Islet of Langerhans (tissue), 1 donor: Measurements from ENCODE around the gene OCIAD1.
"Not testable (repeated sequence)": the region's sequence is repeated elsewhere in the genome, so short reads cannot be mapped to it uniquely, and the experiment has no call there.

ENCODE experiments used
- FAIRE-seq: peaks from one replicate; lab custom pipeline; 2011; peaks lifted over from hg19 to GRCh38; lab: Jason Lieb, UNC

Gene OCIAD1, protein sequence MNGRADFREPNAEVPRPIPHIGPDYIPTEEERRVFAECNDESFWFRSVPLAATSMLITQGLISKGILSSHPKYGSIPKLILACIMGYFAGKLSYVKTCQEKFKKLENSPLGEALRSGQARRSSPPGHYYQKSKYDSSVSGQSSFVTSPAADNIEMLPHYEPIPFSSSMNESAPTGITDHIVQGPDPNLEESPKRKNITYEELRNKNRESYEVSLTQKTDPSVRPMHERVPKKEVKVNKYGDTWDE

DNA sequence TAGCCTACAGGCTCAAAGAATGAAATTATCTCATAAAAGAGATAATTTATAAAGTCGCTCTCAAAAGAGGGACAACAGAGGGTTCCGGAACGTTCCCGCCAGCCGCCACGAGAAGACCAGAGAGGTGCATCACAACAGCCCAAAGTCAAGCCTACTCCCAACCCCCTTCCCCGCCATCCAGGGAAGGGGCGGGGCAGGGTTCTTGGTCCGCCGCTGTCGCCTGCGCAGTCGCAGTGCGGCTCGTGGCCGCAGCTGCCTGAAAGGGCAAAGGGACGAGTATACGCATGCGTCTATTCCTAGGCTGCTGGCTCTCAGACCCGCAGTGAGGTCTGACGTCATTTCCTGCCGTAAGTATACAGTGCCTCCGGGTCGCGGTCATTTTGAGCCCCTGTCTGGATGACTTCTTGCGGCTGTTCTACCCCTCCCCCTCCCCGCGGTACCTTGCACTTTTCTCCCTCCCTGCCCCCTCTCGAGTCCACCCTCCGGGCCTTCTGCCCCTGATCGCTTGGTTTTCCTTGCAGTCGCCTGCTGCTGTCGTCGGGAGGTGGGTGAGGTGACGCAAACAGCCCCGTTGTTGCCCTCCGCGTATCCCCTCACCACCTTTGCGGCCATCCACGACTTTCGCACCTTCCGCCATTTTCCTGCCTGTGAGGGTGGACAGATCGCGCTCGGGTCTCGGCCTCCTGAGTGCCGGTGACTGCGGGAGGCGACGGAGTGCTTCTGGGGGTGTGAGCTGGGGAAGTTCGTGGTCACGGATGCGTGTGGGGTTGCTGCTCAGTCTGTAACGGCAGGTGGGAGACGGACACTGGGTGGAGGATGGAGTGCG lies at the start of gene OCIAD1:
Gene OCIAD1, plus strand, starts transcription at position 383 of the 826 bp plus-strand sequence. CDS start 1,537 bp downstream, outside the sequence.
- FAIRE-seq = peak; percentile 94

DNA sequence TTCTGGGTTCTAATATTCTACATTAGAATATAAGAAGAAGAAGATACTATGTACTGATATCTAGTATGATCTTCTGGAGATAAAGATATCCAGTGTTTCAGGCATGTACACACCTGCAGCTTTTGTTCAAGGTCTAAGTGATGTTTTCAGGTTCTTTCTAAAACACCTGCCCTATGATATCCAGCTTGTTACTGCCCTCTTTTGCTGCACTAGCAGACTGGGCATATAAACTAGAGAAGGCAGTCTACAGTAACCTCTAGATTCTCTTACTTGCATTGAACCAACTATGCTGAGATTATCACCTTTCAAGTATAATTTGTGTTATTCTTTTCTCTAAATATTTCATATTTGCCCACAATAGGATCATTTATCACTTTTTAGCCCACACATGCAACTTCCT lies 48.9 kb upstream of the OCIAD1 start:
- FAIRE-seq = no peak

DNA sequence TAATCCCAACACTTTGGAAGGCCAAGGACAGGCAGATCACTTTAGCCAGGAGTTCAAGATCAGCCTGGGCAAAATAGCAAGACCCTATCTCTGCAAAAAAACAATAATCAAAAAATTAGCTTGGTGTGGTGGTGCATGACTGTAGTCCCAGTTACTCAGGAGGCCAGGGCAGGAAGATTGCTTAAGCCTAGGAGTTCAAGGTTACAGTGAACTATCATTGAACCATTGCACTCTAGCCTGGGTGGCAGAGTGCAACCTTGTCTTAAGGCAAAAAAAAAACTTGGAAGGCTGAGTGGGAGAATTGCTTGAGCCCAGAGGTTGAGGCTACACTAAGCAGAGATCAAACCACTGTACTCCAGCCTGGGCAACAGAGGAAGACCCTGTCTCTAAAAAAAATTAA lies 45.6 kb upstream of the OCIAD1 start:
- FAIRE-seq = no peak

DNA sequence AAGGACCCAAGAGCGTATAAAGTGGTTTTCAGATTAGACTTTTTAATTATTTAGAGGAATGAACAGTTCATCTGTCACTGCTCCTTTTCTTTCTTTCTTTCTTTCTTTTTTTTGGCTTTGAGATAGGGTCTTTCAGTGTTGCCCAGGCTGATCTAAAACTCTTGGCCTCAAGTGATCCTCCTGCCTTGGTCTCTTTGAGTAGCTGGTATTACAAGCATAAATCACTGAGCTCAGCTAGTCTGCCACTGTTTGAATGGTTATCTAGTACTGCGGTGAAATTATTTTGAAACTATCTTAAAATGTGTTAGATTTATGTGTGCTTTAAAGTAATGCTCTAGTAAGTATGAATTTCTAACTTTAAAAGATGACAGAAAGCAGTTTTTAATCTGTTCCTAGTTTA lies 44.3 kb upstream of the OCIAD1 start:
- no peak for FAIRE-seq

DNA sequence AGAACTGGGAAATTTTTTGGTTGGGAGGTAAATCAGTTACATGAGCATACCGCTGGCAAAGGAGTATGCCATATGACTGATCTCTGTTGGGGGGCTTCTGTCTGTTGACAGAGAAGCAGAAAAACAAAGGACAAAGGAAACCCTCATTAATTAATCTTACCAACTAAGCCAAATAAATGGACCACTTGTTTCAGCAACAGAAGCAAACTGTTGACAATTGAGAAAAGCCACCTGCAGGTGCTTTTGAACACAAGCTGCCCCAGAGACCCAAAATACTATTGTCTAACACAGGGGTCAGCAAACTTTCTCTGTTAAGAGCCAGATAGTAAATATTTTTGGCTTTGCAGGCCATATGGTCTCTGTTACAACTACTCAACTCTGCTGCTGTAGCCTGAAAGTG lies 43.8 kb upstream of the OCIAD1 start:
- FAIRE-seq = no peak

DNA sequence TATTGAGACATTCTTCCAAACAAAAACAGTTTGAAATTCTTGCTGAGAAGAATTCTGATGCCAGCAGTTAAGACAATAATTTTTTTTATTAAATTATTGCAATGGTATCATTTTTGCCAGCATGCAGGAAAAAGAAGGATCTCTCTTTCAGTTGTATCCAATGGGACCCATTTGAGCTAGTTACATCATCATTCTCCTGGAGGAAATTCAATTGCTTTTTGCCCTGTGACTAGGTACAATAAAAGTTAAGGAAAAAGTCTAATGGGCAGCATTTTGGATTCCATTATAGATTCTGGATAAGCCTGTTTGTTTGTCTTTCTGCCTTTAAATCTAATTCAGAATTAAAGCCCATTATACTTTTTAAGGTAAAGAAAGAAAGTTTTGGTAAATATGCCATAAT lies 40.3 kb upstream of the OCIAD1 start:
- FAIRE-seq = no peak

DNA sequence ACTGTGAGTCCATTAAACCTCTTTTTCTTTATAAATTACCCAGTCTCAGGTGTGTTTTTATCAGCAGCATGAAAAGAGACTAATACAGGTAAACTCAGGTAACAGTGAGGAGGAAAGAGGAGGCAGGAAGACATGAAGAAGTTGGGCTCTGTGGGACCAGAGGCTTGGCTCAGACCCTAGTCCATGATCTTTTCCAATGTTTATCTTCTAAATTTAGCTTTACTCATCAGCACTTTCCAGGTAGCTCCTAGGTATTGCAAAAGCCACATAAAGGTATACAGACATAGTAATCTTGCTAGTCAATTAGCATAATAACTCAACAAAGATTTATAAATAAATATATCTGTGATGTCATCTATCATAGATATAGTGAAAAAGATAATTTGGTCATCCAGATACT lies 39.6 kb upstream of the OCIAD1 start:
- FAIRE-seq = peak; percentile 64

DNA sequence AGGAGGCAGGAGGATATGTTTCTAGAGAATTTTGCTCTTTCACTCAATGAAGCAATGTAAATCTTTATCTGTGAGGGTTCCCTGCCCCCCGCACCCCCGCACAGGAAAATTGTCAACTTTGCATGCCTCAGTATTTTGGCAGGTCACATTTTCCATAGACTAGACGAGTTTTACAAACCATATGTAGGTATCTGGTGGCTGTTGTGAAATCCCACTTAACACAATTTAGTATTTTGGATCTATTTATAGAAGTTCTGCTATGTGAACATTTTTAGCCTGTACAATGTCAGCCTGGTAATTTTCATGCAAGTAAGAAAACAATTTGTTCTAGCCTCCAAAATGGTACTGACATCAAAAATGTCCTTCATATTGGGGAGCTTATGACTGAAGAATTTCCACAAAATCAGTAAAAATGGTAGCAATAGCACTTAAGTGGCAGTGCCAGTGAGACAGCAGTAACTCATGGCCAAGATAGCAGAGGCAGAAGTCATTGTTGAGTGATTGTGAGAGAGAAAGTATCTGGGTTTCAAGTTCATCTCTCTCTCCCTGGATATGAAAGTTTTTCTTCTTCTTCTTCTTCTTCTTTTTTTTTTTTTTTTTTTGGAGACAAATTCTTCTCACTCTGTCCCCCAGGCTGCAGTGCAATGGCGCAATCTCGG lies 38.4 kb upstream of the OCIAD1 start:
- no peak for FAIRE-seq

DNA sequence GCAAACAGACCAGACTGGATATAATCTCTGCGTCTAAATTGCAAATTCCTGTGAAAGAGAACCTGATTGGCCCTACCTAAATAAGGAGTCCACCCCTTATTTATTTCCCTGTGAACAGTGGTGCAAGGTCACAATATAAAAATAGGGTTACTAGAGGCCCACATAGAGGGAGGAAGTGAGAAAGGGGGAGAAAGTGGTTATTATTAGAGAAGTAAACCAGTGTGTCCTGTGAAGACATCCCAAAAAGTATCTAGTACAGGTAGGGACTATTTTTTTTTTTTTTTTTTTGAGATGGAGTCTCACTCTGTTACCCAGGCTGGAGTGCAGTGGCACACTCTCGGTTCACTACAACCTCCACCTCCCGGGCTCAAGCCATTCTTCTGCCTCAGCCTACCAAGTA lies 35.8 kb upstream of the OCIAD1 start:
- no peak for FAIRE-seq

DNA sequence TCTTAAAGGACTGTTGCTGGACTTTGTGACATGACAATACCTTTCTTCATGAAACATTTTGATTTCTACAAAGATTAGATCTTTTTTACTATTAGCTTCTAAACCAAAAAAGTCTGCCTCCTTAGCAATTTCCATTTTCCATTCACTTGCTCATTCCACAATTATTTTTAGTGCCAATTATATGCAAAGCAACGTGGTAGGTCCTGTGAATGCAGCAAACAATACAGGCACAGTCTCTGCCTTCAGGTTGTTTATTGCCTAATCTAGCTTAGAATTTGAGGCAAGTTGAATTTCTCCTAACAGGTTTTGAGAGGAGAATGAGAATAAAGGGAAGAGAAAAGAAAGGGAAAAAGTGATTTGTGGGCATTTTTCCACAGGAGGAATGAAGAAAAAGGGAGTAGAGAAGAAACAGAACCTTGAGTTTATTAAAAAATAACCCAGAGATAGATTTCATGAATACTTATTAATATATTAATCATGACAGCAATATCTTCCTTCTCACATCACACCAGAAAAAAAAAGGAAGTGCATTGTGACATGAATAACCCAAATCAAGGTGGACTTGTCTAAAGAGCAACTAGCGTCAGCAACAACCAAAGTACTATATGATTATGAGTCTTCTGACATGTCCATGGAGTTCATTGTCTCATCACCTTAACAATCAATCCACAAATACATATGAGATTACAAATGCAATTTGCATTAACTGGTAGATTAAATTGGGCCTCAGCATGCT lies 34.5 kb upstream of the OCIAD1 start:
- no peak for FAIRE-seq

DNA sequence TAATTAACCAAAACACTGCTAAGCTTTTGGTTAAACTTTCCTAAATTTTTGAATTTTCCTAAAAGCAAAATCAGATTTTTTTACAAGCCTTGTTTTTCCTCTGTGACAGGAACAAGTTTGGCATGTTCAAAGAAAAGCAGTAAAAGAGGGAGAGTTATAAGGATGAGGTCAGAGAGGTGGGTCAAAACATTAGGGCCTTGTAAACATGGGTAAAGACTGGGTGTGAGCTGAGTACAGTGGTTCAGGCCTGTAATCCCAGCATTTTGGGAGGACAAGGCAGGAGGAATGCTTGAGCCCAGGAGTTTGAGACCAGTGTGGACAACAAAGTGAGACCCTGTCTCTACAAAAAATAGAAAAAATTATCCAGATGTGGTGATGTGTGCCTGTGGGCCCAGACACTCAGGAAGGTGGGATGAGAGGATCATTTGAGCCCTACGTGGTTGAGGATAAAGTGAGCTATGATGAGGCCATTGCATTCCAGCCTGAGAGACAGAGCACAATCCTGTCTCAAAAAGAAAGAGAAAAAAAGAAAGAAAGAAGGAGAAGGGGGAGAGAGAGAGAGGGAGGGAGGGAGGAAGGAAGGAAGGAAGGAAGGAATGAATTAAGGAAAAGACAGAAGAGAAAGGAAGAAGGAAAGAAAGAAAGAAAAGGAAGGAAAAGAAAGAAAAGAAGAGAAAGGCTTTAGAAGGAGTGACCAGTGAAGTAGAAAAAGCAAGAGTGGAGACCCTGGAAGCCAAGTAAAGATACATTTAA lies 33.8 kb upstream of the OCIAD1 start:
- no peak for FAIRE-seq

DNA sequence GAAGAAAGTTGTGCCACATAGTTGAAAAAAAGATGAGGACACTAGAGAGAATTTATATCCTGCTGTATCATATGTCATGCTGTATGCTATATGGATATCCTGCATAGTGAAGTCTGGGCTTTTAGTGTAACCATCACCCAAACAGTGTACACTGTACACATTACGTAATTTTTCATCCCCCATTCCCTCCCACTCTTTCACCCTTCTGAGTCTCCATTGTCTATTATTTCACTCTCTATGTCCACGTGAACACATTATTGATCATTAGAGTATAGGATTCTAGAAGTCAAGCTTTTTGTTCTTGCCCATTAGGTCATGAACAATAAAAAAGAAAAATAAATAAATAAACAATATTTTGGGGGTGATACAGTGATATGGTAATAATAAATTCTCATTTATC lies 32.8 kb upstream of the OCIAD1 start:
- no peak for FAIRE-seq

DNA sequence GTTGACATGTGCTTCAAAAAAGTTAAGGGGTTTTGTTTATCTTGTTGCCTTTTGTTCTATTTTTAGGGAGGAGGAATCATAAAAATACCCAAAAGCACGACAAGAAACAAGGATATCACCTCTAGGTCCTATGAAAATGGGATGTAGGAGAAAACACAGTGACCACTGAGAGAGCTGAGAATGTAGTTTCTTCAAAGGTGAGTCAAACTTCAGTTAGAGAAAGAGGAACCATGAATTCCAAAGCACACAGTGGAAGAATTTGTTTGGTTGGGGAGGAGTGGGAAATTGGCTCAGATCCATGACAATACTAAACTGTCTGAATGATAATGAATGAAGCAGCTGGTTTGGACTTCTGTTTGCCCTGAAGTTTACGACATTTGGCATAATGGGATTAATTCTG lies 31.7 kb upstream of the OCIAD1 start:
- no peak for FAIRE-seq

DNA sequence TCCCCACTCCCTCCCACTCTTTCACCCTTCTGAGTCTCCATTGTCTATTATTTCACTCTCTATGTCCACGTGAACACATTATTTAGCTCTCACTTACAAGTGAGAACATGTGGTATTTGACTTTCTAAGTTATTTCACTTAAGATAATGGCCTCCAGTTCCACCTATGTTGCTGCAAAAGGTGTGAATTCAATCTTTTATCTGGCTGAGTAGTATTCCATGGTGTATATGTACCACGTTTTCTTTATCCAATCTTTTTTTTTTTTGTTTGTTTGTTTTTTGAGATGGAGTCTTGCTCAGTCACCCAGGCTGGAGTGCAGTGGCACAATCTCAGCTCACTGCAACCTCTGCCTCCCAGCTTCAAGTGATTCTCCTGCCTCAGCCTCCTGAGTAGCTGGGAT lies 30.7 kb upstream of the OCIAD1 start:
- FAIRE-seq = not testable (repeated sequence)

DNA sequence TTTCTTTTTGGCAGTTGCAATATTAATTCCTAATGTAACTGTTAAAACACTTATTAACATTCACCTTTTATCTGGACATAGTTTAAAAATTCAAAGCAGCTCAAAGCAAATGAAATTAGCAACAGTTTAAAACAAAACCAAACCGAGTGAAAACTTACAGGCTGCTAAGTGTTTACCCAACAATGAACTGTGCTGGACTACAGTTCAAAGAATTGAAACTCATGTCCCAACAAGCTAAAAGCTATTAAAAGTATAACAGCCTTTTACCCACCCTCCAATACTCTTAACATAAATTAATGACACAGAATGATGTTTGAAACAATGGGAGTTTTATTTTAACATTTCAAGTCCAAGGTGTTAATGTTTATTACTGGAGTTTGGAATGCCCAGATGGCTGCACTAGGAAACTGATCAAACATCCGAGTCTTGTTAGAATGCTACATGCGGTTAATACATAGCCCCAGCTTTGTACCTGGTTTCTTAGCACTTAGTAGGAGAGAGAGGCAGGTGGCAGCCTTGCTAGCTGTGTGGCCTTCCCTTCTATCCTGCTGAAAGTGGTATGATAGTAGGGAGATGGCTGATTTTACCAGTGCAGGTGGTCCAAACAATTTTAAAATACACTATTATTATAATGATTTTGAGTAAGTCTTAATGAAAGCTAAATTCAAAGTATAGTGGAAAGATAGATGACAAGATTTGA lies 29.7 kb upstream of the OCIAD1 start:
- FAIRE-seq = no peak

DNA sequence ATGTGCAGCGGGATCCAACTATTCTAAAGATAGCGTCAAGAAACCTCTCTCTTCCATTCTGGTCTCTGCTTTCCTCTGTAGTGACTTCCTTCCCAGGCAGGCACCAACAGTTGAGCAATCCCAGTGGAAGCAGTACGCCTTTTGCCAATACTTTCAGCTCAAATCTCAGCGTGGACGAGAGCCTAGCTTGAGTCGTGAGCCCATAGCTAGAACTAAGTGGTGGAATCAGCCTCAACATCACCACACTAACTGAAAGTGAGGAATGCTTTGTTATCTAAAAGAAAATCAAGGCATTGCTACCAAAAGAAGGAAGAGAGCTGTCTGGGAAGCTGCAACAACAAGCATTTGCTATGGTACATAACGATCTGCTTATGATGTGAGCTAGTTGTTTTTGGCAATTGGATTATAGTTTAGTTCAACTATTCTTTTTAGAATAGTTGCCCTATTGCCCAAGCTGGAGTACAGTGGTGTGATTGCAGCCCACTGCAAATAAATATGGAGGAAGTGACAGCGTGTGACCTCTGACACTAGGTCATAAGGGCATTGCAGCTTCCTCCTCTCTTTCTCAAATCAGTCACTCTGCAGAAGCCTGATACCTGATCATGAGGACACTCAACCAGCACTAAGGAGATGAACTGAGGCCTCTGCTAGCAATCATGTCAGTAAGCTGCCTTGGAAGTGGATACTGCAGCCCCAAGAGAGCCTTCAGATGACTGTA lies 26.1 kb upstream of the OCIAD1 start:
- no peak for FAIRE-seq

DNA sequence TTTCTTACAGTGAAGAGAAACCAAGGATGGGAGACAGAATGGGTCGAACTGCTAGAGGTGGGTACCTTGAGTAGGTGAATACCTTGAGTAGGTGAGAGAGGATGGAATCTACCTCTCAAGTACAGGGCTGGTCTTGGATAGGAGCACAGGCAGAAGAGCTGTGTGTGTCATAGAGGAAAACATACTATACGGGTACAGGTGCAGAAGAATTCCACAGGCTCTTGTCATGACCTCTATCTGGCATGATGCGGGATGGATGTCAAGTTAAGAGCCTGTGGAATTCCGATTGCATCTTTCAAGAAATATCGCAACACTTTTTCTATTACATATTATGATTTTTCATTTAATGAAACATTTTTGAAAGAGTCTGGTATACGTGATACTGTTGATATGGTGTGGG lies 18.0 kb upstream of the OCIAD1 start:
- no peak for FAIRE-seq

DNA sequence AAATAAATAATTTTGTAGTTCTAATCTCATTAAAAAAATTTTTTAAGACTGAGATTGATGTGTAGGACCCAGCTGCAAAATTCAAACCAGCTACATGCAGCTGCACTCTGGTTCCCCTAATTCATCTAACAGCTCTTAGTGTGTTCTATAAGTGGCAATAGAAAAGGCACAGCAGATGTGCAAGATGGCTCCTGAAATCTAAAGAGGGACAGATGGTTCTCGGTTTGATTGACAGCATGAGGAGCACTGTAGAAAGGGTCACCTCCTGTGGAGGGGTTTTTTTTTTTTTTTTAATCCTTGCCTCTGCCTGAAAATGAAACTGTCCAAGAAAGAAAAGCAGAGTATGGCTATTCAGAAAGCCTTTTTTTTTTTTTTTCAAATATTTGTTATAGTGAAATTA lies 16.9 kb upstream of the OCIAD1 start:
- FAIRE-seq = no peak

DNA sequence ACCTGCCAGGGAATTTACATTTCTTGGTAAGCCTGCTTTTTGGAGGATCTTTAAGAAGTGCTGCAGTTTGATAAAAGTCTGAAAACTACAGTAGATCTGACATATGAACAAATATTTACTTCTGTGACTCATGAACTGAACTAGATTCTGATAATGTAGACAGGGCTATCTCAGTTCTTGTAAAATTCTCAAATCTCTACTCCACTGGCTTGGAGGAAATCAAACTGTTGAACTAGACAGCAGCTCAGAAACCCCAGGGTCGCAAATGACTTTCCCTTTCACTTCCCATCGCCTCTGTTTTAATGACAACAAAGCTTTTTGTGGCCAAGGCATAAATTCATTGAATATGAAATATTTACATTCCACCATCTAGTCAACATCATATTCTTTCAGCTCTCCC lies 15.4 kb upstream of the OCIAD1 start:
- no peak for FAIRE-seq

DNA sequence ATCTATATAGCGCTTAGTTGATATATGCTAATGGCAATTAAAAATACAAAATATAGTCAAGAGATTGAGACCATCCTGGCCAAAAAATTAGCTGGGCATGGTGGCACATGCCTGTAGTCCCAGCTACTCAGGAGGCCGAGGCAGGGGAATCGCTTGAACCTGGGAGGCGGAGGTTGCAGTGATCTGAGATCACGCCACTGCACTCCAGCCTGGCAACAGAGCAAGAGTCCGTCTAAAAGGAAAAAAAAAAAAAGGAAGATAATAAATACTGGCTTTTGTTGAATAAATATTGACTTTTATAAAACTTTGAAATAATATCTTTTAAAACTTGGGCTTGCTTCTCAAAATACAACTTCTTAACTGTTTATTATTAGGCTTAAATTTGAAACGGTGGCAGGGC lies 14.6 kb upstream of the OCIAD1 start:
- FAIRE-seq = not testable (repeated sequence)

DNA sequence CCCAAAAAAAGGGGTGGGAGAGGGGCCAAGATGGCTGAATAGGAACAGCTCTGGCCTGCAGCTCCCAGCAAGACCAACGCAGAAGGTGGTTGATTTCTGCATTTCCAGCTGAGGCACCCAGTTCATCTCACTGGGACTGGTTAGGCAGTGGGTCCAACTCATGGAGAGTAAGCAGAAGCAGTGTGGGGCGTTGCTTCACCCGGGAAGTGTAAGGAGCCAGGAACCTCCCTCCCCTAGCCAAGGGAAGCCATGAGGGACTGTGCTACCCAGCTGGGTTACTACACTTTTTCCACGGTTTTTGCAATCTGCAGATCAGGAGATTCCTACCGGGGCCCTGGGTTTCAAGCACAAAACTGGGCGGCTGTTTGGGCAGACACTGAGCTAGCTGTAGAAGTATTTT lies 13.9 kb upstream of the OCIAD1 start:
- FAIRE-seq = no peak
